GM18519 (cell line): Measurements from ENCODE around the gene ORC6.
"Not testable (repeated sequence)": the region's sequence is repeated elsewhere in the genome, so short reads cannot be mapped to it uniquely, and the experiment has no call there.

Experiments
- ATAC-seq: cut with Tn5 transposase; IDR thresholded peaks from one replicate; pipeline ENCODE4 v1.9.1; 2021; ENCODE audit warnings: mild to moderate bottlenecking, moderate library complexity; ENCODE audit not compliant: unreplicated experiment, low FRiP score

ORC6 gene

DNA sequence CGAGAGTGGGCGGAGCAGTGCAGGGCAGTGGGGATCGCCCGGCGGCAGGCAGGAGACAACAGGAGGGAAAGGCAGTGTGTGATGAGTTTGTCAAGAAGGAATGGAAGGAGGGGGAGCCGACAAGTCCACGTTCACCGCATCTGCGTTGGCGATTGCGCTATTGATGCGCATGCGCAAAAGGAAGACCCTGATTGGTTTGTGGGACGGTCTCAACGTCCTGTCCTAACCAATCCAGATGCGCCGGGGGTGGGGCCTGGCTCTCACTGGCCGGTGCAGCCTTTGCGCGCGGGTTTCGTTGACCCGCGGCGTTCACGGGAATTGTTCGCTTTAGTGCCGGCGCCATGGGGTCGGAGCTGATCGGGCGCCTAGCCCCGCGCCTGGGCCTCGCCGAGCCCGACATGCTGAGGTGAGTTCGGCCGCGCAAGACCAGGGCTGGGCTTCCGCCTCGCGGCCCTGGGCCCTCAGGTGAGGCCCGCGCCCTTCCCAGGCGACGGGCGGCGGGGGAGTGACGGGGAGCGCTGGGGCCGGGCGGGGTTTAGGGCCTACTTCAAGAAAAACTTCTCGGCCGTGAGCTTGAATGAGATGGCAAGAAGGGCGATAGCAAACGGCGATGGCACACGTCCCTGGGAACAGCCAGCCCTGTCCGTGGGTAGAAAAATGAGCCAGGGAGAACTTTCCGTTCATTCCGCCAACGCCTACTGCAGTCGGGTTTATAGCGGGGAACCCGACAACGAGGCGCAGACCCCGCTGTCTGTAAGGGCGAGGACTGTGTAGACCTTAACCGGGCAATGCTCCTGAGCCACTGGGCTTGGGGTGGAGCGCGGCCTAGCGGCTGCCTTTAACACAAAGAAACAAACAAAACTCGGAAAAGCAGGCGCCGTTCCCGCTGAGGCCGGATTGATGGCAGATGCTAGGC, at the start of gene ORC6:
ORC6 (plus strand) TSS at position 295 of the 916 bp plus-strand sequence; CDS start at position 342, 47 bp downstream.
- peak; percentile 47 for ATAC-seq

GRCh38 chr16:46648656-46649055, 40.8 kb upstream of the ORC6 start:
- no peak for ATAC-seq

- ATAC-seq, result no peak
These were observed 39.7 kb upstream of the ORC6 start for GRCh38 chr16:46649588-46650253.

DNA sequence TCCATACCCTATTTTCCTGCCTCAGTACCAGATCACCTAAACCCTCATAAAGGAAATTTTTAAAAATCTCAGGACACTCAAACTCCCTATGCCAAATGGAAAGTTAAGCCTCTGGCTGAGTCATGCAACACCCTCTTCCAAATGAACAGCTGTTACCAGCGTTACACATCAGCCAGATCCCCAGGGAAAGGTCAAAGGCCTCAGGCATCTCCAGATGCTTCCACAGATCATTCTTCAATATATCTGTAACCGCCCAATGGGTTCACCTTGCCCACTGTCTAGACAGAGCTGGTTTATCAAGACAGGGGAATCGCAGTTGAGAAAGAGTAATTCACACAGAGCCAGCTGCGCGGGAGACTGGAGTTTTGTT, 39.2 kb upstream of the ORC6 start:
- no peak for ATAC-seq

DNA sequence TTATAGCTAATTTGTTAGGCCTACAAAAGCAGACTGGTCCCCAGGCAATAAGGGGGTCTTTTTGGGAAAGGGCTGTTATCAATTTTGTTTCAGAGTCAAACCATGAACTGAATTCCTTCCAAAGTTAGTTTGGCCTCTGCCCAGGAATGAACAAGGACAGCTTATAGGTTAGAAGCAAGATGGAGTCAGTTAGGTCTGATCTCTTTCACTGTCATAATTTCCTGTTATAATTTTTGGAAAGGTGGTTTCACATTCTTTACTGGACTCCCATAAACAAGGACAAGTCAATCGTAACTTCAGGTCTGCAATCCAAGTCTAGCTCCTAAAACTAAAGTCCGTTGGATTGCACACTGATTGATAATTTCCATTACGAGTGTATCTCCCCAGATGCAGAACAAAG, 38.2 kb upstream of the ORC6 start:
- no peak for ATAC-seq

GRCh38 chr16:46658925-46659324, 30.5 kb upstream of the ORC6 start:
- peak; percentile 71 for ATAC-seq

DNA sequence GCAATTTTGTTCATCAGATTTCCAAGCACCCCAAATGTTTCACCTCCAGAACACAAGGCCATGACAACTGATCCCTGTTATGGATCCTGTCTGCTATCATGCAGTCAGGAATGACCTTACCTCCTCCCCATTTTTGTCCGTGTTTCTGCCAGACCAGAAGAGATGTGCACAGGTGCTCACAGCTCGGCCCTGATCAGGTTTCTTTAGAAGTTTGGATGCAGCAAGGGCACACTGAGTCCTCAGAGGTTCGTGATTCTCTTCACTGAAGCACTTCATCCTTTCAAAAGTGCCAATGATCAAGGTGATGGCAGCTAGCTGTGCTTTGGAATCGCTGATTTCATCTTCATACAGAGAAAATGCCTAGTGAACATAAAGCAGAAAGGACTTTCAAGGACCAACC, 27.3 kb upstream of the ORC6 start:
- no peak for ATAC-seq

DNA sequence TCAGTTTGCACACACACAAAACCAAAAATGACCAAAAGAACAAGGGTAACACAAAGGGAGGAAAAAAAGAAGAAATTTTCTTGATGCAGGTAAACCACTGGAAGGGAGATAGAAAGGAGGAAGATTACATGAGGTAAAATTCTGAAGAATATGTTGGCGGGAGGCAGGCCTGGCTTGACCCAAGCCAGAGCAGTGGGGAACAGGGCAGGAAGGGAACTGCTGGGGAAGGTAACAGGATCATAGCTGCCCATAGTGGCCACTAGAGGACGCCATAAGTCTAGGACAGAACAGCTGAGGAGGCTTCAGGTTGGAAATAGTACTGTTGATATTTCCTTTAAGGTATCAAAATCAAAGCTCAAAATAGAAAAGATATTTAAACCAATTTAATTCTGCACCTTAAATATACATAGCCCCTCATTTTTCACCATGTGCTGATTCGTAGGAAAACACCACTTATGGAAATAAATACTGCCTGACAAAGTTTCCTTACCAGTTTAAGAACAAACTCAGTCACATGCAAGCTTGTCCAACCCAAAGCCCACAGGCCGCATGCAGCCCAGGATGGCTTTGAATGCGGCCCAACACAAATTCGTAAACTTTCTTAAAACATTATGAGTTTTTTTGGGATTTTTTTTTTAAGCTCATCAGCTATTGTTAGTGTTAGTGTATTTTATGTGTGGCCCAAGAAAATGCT, 16.0 kb upstream of the ORC6 start:
- ATAC-seq, result peak; percentile 61

- ATAC-seq, result not testable (repeated sequence)
These were observed 11.5 kb upstream of the ORC6 start for GRCh38 chr16:46677943-46678342.

DNA sequence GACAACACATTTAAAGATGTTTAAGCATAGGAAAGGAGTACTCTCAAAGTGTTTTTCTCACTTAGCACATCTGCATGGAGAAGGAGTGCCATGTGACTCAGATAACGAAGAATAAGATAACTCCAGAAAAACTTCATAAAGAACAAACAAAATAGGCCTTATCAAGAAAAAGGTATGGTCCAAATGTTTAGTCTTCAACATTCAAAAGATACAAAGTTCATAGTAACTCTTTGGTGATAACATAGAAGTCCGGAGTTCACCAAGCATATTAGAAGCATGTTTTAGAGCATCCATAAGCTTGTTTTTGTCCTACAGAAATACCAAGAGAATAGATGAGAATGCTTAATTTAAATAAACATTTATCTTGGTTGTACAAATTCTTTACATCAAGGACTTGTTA, 7.6 kb upstream of the ORC6 start:
- not testable (repeated sequence) for ATAC-seq

GRCh38 chr16:46686815-46687473, 2.5 kb upstream of the ORC6 start:
- ATAC-seq, result no peak

DNA sequence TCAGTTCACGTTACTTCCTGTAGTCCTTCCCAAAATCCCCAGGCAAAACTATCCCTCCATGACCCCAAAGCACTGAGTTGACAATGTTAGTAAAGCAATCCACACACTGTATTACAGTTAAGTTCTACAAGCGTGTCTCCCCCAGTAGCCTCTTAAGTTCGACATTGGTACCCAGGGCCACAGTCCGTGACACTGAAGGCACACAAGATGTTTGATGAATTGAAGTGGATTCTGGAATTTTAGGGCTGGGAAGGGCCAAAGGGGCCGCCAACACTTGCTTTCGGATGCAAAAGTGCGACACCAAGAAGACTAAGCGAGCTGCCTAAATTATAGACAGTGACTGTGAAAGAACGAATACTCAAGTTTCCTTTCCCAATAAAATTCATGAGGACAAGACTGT, 2.0 kb upstream of the ORC6 start:
- ATAC-seq, result no peak

DNA sequence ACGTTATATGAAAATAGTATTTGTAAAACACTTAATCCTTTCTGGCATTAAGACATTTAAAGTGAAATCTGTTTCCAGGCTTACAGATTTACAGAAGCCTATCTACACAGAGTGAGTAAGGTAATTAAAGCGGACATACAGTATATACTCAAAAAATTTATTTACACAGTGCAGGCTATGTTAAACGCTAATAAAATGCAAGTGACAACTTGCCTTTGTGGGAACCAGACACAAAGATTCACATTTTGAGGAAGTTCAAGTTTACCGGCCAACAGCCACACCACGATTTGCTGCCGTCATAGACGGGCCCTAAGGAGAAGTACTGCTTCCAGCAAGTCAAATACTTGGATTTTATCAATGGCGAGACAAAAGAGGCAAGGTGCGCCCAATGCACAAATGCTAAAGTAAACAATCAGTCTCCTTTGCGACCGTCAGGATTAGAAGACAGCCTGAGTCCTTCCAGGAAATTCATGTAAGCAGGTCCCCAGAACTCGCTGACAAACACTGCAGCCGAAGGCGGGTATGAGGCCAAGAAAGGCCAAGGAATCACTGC, 1.3 kb upstream of the ORC6 start:
- ATAC-seq, result no peak

- ATAC-seq, result peak; percentile 57
These were observed 650 bp upstream of the ORC6 start, which contains the start of gene VPS35 for GRCh38 chr16:46688654-46689364. TSS of gene VPS35 (minus strand) at chr16:46689178. CDS start at chr16:46689133, 45 bp downstream.

- no peak for ATAC-seq
These were observed 1.1 kb downstream of the ORC6 start for GRCh38 chr16:46690281-46691178.

GRCh38 chr16:46691726-46692125, 2.3 kb downstream of the ORC6 start:
- no peak for ATAC-seq

DNA sequence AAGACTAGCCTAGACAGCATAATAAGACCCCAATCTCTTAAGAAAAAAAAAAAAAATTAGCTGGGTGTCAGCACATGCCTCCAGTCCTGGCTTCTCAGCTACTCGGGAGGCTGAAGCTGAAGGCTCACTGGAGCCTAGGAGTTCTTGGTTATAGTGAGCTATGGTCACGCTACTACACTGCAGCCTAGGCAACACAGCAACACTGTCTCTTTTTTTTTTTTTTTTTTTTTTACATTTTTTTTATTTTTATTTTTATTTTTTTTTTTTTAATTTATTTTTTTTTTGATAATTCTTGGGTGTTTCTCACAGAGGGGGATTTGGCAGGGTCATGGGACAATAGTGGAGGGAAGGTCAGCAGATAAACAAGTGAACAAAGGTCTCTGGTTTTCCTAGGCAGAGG, 4.1 kb downstream of the ORC6 start:
- no peak for ATAC-seq

DNA sequence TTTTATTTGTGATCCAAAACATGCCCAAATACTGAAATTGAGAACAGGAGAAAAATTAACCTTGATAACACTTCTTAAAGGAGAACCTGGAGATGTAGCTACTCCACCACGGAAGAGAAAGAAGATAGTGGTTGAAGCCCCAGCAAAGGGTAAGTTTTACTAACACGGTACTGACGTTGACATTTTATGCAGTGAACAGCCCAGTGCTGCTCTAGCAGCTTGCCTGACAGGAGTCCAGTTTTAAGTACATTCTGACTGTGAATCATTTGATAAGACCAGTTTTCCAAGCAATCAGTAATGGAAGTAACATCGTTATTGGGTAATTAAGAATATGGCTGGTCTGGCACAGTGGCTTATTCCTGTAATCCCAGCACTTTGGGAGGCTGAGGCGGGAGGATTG, 6.5 kb downstream of the ORC6 start:
- ATAC-seq, result no peak

DNA sequence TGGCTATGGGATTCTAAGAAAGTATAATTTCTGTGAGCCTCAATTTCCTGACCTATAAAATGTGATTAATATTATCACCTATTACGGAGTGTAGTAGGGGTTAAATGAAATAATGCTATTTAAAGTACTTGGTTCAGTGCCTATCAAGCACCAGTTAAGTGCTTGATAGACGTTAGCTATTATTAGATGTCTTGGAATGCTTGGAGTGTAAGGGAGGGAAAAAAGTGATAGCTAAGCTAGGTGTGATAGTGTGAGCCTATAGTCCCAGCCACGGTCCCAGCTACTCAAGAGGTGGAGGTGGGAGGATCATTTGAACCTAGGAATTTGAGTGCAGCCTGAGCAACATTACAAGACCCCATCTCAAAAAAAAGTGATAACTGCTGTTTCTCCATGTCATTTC, 7.5 kb downstream of the ORC6 start:
- no peak for ATAC-seq
